ENCODE data around the gene COL18A1.

Gene COL18A1

GRCh38 chr21:45509566-45510465, 104.9 kb downstream of the COL18A1 start:
- DNase-seq = no peak

- no peak for DNase-seq
Observed at GRCh38 chr21:45510466-45510955, 105.5 kb downstream of the COL18A1 start.

DNA sequence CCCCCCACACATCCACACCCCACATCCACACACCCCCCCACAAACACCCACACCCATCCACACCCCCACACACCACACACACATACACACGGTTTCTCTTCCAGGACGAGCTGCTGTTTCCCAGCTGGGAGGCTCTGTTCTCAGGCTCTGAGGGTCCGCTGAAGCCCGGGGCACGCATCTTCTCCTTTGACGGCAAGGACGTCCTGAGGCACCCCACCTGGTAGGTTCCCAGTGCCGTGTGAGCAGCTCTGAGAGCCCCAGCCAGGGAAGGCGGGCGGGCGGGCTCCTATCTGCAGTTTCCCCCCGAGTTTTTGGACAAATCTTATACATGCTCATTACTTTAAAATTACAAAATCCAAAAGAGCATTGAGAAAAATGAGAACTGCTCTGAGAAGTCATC, 106.0 kb downstream of the COL18A1 start:
- no peak for DNase-seq

DNA sequence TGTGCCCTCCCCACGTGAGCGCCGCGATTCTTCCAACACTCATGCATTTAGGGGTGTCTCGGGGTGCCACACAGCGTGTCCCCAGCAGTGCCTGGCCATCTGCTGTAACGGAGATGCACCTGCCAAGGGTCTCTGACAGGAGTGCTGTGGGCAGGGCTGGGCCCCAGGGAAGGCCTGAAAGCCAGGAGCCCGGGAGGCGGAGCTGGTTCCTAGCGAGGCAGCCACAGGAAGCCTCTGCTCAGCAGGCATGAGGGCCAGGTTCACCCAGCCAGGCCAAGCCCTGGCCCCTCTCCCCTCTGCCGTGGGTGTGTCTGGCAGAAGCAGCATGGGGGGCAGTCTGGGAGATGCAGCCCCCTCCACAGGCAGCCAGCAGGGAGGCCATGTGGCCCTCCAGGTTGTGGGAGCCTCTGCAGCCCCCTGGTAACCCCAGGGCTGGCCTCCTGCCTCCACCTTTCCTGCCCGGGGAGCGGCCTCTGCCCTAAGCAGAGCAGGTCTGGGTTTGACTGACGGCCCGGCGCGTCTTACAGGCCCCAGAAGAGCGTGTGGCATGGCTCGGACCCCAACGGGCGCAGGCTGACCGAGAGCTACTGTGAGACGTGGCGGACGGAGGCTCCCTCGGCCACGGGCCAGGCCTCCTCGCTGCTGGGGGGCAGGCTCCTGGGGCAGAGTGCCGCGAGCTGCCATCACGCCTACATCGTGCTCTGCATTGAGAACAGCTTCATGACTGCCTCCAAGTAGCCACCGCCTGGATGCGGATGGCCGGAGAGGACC, 106.9 kb downstream of the COL18A1 start:
- no peak for DNase-seq

GRCh38 chr21:45512626-45513002, 107.6 kb downstream of the COL18A1 start:
- DNase-seq = no peak

GRCh38 chr21:45513003-45513717, 108.2 kb downstream of the COL18A1 start:
- DNase-seq = no peak

DNA sequence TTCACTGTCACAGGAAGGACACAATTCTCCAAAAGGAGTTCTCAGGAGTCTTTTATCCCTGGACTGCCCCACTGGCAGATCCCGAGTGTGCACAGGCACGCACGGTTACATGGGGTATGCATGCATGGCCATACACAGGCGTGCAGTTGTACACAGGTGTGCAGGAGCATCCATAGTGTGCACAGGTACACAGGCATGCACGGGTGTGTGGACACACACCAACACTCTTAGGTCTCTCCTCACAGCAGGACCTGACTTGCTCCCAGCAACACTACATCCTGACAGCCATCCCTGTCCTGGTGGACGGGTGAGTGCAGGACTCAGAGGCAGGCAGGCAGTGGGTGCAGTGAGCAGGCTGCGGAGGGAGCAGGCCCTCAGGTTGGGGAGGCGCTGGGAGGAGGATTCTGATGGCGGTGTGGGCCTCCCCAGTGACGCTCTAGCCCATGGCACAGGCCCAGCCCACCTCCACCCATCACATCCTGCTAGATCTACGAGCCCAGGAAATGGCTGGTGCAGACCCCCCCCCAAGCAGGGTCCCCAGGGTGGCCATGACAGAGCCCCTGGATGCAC, 108.9 kb downstream of the COL18A1 start:
- DNase-seq = no peak

DNA sequence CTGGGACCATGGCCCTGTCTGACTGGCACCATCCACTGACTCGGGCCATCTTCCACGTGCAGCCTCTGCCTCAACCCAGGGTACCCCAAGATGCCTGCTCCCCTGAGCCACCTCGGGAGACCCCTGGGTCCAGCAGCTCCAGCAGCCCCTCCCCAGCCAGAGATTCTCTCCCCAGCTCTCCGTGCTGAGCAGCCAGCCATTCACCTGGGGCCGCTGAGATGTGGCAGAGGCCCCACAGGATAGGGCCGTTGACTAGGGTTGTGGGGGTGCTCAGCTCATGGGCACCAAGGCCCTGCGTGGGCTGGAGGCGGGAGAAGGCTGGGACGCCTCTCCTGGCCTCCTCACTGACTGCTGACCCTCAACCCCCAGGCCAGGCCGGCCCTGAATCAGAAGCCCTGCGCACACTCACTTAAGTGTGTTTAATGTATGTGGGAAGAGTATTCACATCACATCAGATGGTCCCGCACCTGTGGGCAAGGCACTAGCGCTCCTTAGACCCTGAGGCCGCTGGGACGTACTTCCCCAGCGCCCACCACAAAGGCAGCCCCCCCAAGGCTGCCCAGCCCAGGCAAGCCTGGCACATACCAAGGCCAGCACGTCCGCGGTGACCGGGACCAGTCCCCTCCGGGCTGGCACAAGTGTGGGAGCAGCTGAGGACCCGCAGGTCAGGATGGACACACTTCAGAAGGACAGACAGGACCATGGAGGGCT, 109.5 kb downstream of the COL18A1 start:
- DNase-seq = no peak

- DNase-seq = no peak
Observed at GRCh38 chr21:45515241-45516061, 110.5 kb downstream of the COL18A1 start.

DNA sequence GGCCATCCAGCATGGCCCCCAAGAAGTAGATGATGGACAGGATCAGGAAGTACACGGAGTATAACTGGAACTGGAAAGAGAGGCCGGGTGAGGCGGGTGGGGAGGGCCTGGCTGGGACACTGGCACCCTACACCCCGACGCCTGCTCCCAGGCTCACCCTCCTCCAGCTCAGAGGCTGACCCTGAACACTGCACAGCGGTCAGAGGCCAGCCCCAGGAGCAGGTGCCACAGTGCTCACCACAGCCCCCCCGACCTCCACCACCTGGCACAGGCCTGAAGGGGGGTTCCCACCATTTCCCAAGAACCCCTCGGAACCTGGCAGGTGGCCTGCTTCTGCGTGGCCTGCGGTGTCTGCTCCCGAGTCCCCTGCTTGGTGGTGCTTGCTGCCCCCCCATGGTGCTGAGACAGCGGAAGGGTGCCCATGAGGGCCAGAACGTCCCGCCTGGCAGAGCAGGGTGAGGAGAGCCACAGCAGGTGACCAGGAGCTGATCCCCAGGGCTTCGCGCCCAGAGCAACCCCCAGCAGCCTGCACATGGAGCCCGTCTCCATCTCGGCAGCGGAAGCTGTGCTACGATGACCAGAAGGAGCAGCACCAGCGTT, 111.2 kb downstream of the COL18A1 start:
- DNase-seq = no peak

GRCh38 chr21:45516671-45517151, 111.7 kb downstream of the COL18A1 start:
- no peak for DNase-seq

DNA sequence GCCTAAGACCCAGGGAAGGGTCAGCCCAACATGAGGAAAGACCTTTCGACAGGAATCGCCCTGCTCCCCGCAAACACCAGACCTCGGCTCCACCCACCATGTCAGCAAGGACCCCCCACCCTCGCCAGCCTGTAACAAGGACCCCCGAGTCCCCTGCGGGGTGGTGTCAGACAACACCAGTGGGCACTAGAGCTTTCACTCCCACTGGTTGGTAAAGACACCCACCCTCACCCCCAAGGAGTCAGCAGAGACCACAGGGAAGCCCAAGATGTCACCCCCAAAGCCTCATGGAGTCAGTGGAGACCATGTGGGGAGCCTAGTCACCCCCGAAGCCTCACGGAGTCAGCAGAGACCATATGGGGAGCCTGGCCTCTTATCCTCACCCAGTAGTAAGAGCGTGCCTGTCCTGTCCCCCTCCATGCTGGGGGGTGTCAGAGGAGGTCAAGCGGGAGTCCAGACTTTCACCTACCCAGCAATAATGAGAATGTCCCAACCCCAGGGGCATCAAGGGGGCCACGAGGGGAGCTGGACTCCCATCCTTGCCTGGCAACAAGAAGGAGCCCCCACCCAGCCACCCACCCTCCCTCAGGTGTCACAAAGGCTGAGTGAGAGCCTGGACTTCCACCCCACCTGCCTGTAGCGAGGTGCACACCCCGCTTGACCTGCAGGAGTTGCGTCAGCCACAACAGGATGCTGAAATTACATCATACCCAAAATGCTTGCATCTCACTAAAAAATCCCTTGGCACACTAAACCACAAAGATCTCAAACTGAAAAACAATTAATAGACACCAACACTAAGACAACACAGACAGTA, 112.5 kb downstream of the COL18A1 start:
- no peak for DNase-seq

GRCh38 chr21:45518742-45519141, 113.8 kb downstream of the COL18A1 start:
- no peak for DNase-seq

GRCh38 chr21:45519182-45519581, 114.2 kb downstream of the COL18A1 start:
- no peak for DNase-seq

DNA sequence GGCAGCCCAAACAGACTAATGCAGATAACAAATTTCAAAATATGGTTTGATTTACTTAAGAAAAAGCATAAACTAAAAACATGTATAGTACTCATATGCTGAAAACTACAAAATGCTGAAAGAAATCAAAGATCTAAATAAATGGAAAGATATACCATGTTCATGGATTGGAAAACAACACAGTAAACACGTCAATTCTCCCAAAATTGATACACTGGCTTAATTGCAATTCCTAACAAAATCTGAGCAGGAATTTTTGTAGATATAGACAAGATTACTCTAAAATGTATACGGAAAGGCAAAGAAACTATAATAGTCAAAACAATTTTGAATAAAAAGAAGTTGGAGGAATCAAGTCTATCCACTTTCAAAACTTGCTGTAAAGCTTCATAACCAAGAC, 116.3 kb downstream of the COL18A1 start:
- DNase-seq = no peak

GRCh38 chr21:45522381-45522780, 117.4 kb downstream of the COL18A1 start:
- DNase-seq = no peak

GRCh38 chr21:45522986-45523385, 118.0 kb downstream of the COL18A1 start:
- no peak for DNase-seq

GRCh38 chr21:45523411-45524101, 118.6 kb downstream of the COL18A1 start:
- DNase-seq = no peak

DNA sequence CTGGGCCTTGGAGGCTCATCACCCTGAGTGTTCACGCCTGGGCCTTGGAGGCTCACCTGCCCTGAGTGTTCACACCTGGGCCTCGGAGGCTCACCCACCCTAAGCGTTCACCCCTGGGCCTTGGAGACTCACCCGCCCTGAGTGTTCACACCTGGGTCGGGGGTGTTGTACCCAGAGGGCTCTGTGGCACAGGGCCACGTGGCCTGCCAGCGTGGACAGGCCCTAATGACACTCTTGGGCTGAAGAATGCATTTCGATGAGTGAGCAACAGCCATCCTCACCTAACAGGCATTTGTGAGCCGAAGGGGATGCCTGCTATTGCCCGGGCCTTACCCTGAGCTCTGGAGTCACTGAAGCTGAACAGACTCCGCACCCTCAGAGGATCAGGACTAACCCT, 119.8 kb downstream of the COL18A1 start:
- DNase-seq = no peak
